H1 (cell line): ENCODE measurements around the gene APOO. TPM values are rescaled to one million over a fixed set of nuclear protein-coding genes. Genes with fewer than 3 reads are reported as not detected.

Source experiments
- POLR2AphosphoS5 ChIP-seq: IDR thresholded peaks from 2 replicates; pipeline ENCODE4 v1.6.1; 2011; ENCODE audit warnings: low read depth, low read length
- SAP30 ChIP-seq: fragments of 300-600 bp; sonication (generic); IDR thresholded peaks from 2 replicates; pipeline ENCODE4 v1.7.1; 2012; ENCODE audit warnings: low read length, moderate library complexity, mild to moderate bottlenecking, inconsistent platforms; ENCODE audit not compliant: insufficient read depth, insufficient replicate concordance
- SIN3A ChIP-seq, 2 experiments: IDR thresholded peaks in 1 of 2; conservative IDR thresholded peaks in 1 of 2; 2 replicates each; pipeline ENCODE4 v1.6.1; 2011 to 2012; ENCODE audit warnings: low read length in 2 of 2, improper control_type of control experiment in 1 of 2, low read depth in 1 of 2, mild to moderate bottlenecking in 1 of 2
- polyA plus RNA-seq, 7 experiments: library from polyadenylated mRNA; depleted of rRNA in 3 of 7; stranded (reverse) in 5 of 7; unstranded in 2 of 7; fragments of >200 nt in 5 of 7; fragments of 200-250 nt in 2 of 7; gene quantifications; 1 replicate in 5 of 7; 2 replicates in 1 of 7; 4 replicates in 1 of 7; pipeline versions ENCODE4 v1.2.1 to v1.2.3, GENCODE V29; 2011 to 2013; ENCODE audit warnings: missing spikeins in 2 of 7, mixed read lengths in 2 of 7
- total RNA-seq: library from RNA; stranded (reverse); fragmentation: NEBNext Ultra II Directional; extraction: Animal tissue kit (Norgen Biotek cat#: 25700); gene quantifications from 2 replicates; pipeline ENCODE4 v1.2.1, GENCODE V29; 2021

The APOO gene
- total and polyA plus RNA-seq, 2 of the 8 experiments (the other 6 are each of a cell fraction or from before 2014, with no cell fraction given) = 25.7 to 45.0 TPM

GRCh38 chrX:23788521-23788920 lies 119.2 kb downstream of the APOO start (continued):
- TF ChIP-seq SAP30 (no peak), SIN3A (conservative IDR thresholded peaks at IDR 0.05 in 1 of 2, IDR thresholded peaks at IDR 0.05 in 1 of 2; ENCODE audit: low read depth in 1 of 2, low read length in 2 of 2) (no peak), POLR2AphosphoS5 (no peak)
